ENCODE measurements around the gene DDX56.
A peak's percentile ranks its signal among the peaks of the same experiment; 100 is the strongest.
"Not testable (repeated sequence)": the region's sequence is repeated elsewhere in the genome, so short reads cannot be mapped to it uniquely, and the experiment has no call there.

DDX56 gene

GRCh38 chr7:44595934-44596635 lies 22.4 kb upstream of the DDX56 start:
- no peak for DNase-seq

DNA sequence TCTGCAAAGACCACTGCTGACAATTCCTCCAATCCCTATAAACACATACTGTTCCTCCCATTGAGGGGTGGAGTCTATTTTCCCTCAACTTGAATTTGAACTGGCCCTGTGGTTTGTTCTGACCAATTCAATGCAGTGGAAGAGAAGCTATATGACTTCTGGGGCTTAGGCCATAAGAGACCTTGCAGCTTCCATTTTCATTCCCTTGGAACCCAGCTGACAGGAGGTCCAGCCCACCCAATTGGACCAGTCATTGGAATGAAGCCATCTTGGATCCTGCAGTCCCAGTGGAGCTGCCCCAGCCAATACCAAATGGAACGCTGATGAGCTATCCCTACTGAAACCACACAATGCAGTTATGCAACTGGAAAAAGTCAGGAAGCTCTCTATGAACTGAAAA lies 17.2 kb upstream of the DDX56 start:
- no peak for DNase-seq

DNA sequence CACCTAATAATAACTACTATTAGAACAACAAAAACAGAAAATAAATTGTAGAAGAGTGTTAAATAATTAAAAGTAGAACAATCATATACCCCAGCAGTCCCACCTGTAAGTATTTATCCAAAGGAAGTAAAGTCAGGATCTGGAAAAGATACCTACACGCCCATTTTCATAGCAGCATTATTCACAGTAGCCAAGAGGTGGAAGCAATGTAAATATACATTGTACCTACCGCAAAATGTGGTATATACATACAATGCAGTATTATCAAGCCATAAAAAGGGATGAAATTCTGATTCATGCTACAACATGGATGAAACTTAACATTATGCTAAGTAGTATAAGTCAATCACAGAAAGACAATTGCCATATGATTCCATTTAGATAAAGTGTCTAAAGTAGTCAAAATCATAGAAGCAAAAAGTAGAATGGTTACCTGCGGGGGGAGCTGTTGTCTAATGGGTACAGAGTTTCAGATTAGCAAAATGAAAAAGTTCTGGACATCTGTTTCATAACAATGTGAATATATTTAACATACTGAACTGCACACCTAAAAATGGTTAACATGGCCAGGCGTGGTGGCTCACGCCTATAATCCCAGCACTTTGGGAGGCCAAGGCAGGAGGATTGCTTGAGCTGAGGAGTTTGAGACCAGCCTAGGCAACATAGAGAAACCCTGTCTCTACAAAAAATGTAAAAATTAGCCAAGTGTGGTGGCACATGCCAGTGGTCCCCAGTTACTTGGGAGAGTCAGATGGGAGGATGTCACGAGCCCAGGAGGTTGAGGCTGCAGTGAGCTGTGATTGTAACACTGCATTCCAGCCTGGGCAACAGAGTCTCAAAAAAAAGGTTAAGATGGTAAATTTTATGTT lies 14.4 kb upstream of the DDX56 start:
- no peak for DNase-seq

GRCh38 chr7:44583146-44583865 lies 9.6 kb upstream of the DDX56 start:
- no peak for DNase-seq

GRCh38 chr7:44581879-44582603 lies 8.3 kb upstream of the DDX56 start, which contains the start of gene TMED4:
TMED4 (minus strand) TSS chr7:44582231; CDS start chr7:44582206, 25 bp downstream.
- DNase-seq, result peak; percentile 98

DNA sequence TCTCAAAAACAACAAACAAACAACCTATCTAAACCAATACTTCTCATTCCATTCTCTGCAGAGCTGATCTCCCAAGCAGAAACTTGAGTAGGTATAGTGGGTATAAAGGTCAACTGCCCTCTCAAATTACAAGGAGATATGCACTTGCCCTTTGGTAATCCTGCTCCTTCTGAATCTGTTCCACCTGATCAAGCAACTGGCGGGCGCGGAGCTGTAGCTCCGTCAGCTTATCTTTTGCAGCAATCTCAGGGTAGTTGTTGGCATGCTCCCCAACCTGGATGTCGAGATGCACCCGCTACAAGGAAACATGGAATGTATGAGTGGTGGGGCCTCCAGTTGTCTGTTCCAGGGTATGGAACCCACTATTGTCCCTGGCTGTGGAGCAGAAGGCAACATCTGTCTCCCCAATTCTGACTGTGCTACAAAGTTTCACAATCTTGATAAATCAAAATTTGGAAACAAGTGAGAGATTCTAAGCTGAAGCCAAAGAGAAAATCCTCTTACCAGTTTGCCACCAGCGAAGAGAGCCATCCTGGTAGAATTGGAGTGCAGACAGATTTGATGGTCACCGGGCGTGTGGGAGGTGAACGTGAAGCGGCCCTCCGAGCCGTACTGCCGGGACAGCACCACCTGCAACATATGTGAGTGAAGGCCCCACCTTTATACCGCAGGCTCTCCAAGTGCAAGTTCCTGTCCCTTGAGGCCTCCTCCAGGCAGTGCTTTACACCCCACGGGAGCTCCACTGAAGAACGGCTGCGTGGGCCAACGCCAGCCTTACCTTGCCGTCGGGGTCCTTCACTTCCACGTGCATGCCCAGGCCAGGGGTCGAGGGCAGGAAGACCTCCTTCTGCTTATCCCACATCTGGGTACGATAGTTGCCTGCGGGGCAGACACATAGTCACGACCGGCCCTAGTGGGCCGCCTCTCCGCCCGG lies 7.5 kb upstream of the DDX56 start:
- no peak for DNase-seq

DNA sequence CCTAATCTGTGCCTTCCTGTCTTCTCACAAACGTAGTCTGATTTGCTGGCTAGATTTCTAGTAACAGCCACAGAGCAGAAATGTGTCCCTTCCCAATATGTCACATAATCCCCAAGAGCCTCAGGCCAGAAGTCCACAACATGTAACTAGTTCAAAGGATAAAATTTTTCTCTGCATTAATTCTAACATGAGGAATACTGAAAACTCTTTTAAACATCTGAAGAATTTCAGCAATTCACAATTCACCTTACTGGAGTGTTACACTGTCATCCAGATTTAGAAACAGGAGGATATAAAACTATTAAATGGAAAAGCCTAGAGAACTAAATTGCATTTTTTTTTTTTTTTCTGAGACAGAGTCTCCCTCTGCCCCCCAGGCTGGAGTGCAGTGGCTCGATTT lies 2.5 kb upstream of the DDX56 start:
- DNase-seq, result no peak

GRCh38 chr7:44575054-44575453 lies 1.3 kb upstream of the DDX56 start:
- no peak for DNase-seq

DNA sequence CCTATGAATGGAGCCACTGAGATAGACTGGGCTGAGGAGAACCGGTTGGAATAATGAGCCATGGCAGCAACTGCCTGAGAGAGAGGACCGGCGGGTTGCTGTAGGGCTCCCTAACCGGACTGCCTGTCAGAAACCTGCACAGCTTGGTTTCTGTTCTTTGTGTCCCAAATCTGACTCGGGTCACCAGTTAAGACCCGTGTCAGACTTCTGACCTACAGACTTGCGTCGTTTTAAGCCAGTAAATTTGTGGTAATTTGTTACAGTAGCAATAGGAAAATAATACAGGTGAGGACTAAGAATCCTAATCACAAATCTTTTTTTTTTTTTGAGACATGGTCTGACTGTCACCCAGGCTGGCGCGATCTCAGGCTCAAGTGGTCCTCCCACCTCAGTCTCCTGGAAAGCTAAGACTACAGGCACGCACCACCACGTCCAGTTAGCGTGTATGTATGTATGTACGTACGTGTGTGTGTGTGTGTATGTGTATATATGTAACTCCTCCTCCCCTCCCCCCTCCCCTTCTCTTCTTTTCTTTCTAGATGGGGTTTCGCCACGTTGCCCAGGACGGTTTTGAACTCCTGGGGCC lies 672 bp upstream of the DDX56 start:
- no peak for DNase-seq

DNA sequence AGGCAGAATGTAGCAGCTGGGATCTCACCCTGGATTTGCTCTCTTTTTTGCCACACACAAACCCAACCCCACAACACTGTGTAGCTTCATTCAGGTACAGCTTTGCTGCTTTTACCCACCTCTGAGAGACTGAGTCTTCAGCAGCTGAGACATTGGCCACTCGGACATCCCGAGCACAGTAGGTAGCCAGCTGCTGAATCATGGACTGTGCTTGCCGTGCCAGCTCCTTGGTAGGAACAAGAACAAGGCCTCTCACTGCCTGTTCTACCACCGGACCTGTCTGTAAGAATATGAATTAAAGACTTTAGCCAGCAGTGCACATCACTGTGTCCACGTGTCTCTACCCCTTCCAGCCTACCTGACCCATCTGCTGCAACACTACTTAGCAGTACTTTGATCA lies 937 bp downstream of the DDX56 start:
- no peak for DNase-seq

DNA sequence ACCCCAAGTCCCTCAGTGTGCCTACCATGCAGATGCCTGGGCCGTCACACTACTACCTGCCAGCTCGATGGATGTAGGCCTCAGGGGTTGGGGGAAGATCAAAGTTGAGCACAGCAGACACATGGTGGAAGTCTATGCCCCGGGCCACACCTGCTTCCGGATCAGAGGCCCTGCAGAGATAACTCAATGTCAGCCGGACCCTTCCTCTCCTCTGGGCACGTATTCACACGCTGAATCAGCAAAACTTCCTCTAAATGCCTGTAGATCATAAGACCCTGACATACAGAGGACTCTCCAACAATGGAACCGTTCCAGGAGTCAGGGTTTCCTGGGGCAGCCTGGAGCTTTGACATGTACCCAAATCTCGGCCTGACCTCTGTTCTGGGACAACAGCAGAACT lies 3.7 kb downstream of the DDX56 start:
- no peak for DNase-seq

DNA sequence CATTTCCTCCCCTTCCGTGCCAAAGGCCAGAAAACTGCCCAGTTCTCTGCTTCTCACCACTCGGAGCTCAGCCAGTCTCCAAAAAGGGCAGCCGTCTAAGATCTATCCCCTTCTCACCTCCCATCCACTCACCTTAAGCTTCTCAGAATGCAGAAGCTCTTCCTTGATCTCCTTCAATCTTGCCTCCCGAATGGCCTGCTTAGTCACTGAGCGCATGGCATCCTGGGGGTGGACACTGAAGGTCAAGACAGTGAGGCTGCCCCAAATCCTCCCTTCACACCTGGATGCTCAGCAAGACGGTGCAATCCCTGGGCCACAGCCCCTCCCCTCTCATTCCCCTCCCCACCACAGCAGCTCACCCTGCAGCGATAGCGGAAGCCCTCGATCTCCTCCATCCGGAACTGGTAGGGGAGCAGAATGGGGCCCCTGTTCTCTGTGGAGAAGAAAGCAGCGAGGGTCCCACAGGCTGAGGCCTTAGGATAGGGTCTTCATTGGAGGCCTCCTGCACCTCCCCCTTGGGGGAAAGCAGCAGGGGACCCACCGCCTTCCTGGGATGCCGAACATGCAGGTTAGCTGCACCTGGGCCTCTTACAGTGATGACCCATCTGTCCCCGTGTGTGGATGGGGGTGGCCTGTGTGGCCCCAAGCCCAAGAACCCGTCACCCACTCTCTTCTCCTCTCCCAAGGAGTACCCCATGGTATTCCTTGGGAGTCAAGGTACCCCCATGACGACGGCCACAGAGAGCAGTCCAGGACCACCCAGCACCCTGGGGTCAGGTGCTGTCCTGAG lies 4.7 kb downstream of the DDX56 start:
- DNase-seq, result no peak

DNA sequence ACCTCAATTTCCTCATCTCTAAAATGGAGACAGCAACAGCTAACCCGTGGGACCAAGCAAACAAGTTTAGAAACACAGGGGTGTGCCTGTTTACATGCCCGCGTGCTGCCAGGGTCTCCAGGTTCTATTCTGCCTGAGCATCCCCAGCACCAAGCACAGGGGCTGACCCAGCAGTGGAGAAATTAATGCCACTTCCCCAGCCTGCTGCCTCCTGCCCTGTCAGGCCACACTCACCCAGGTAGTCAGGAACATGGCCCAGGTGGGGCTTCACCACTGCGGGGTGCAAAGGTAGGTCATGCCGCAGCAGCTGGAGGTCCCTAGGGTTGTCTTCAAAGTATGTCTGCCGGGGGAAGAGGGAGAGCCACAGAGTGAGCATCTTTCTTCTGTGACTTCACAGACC lies 5.8 kb downstream of the DDX56 start:
- no peak for DNase-seq

- no peak for DNase-seq
These were observed 7.0 kb downstream of the DDX56 start for GRCh38 chr7:44566680-44567079.

DNA sequence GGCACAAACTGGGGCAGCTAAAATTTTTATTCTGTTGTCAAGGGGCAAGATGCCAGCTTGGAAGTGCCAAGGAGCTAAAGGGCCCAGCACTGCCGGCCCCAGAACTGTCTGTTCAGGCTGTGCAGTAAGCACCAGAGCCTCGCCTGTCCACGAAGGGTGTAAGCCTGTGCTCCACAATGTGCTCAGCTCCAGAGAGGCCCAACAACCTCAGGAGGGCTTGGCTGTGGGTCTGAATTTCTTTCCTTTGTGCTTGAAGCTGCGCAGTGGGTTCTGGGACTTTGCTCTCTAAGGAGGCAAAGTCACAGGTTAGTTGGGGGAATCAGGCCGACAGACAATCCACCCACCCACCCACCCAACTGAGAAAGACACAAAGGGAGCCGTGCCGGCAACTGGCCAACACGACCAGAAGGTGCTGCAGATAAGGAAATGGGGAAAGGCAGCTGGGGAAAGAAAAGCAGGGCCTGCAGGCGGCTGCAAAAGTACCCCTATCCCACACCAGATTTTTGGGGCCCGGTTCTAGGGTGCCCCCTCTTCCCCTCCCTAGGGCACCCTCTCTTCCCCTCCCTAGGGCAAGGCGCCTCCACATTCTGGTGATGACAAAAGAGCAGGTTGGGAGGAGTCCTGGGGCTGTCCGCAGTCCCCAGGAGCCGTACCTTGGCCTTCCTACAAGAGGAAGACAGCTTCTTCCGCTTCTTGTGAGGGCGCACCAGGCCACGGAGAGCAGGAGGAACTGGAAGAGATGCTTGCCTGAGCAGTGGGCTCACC lies 7.7 kb downstream of the DDX56 start:
- DNase-seq, result no peak

DNA sequence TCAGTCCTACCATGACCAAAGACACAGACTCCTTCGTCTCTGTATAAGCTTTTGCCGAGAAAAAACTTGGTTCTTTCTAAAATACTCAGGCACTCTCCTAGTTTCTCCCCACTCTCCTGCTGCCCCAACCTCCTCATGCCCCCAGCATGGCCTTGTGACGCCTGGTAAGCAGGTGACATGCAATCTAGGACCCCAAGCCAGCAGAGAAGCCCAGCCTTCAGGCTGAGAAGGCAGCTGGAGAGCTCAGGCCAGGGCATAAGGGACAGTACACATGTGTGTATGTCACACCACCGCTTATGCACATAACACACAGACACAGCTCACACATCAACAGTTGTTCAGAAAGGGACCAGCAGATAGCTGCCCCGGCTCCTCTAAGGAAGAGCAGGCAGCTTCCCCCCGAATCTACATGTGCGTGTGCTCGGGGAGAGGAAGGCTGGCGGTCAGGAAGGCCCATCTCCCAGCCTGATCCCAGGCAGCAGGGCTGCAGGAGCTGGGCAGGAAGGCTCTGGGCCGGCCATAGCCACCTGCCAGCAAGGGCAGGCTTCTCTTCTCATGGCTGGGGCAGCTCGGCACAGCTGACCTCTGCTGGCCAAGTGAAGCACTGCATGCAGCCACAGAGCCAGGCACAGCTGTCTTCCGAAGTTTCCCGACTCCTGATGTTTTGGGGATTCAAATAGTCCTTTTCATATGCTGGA lies 8.5 kb downstream of the DDX56 start:
- DNase-seq, result no peak

GRCh38 chr7:44564606-44565005 lies 9.1 kb downstream of the DDX56 start:
- DNase-seq, result no peak

DNA sequence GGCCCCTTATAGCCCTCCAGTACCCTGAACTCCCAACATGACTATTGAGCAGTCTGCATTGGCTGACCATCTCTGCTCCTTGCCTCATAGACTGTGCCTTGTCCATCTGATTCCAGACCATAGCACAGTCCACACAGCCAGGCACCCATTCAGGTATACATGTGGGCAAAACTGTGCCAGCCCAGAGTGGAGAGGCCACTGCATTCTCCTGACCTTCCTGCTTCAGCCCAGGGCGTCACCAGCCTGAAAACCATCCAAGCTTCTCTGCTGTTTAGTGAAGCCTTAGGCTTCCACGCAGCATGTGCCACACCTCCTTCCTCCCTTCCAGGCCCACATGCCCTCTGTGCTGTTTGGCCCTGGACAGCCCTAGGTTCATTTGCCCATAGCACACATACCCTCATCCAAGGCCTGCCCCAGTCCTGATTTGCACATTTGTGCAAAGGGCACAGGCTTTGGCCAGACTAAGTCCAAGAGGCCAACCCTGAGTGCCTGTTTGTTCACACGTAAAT lies 10.5 kb downstream of the DDX56 start:
- DNase-seq, result no peak

GRCh38 chr7:44562622-44562962 lies 11.1 kb downstream of the DDX56 start:
- DNase-seq, result not testable (repeated sequence)
